Activated B cell treated with CpG ODN at 0.5 μM for 24 hours (primary cell): ENCODE results near the gene PREP. TPM values are rescaled to one million over a fixed set of nuclear protein-coding genes. Genes with fewer than 3 reads are reported as not detected.

Experiments used
- ATAC-seq: fragments of 200-7000 bp; cut with Tn5 transposase; one replicate; pipeline ENCODE4 v1.10.0; 2021; ENCODE audit warnings: low read depth, mild to moderate bottlenecking, moderate library complexity
- CTCF ChIA-PET: fragments of 350-600 bp; sonication (Branson Sonifier 250); formaldehyde crosslinking; loops from one replicate; lab custom pipeline; 2021; ENCODE audit warnings: antibody characterized with exemption; lab: Charles Lee
- POLR2A ChIA-PET: fragments of 350-600 bp; sonication (Branson Sonifier 250); formaldehyde crosslinking; loops from one replicate; lab custom pipeline; 2021; ENCODE audit warnings: antibody characterized with exemption; lab: Charles Lee
- DNase-seq: peaks from one replicate; pipeline ENCODE4 v3.0.0; 2022
- H3K27ac Mint-ChIP-seq: one replicate; pipeline ENCODE4 v1.8.0; 2020; ENCODE audit warnings: mixed read lengths
- H3K27me3 Mint-ChIP-seq: one replicate; pipeline ENCODE4 v1.8.0; 2021; ENCODE audit warnings: mixed read lengths
- H3K36me3 Mint-ChIP-seq: one replicate; pipeline ENCODE4 v1.8.0; 2021; ENCODE audit warnings: low read depth, mixed read lengths
- H3K4me1 Mint-ChIP-seq: one replicate; pipeline ENCODE4 v1.8.0; 2021; ENCODE audit warnings: mixed read lengths
- H3K4me3 Mint-ChIP-seq: one replicate; pipeline ENCODE4 v1.8.0; 2020; ENCODE audit warnings: mild to moderate bottlenecking, mixed read lengths
- H3K9me3 Mint-ChIP-seq: one replicate; pipeline ENCODE4 v1.8.0; 2020; ENCODE audit warnings: mixed read lengths
- intact Hi-C: fragments of 100-400 bp; cut with micrococcal nuclease; formaldehyde crosslinking; loops from one replicate; pipeline ENCODE4 v1.15.1; 2024
- total RNA-seq: library from RNA; stranded (reverse); gene quantifications from 2 replicates; pipeline ENCODE4 v1.2.3, GENCODE V29; 2022
- TF ChIP-seq, protein P1 (sequence below): fragments of 200-600 bp; IDR thresholded peaks from one replicate; pipeline ENCODE4 v1.8.0; 2022; ENCODE audit warnings: antibody characterized with exemption, mild to moderate bottlenecking

The PREP gene
- total RNA-seq, 1 donor from 2014 or later, result 31.1 TPM

DNA sequence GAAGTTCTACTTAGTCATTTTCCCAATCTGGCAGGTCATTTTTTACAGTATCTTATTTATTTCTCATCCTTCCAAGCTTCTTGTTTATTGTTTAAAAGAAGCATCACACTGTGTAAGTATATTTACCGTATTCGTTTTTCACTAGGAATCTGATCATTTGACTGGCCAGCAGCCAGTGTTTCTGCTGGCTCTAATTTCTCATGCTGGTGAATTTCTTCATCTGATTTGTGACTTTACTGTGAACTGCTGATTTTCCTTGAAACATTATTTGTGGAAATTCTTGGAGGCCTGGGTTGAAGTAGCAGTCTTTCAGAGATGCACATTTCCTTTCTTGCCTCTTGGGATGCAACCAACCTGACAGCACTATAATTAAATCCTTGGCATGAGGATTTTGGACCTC, 65.9 kb downstream of the PREP start:
- POLR2A ChIA-PET, result no interaction called here
- CTCF ChIA-PET, result no interaction called here

GRCh38 chr6:105332576-105332975, 70.3 kb downstream of the PREP start:
- TF ChIP-seq, protein P1, sequence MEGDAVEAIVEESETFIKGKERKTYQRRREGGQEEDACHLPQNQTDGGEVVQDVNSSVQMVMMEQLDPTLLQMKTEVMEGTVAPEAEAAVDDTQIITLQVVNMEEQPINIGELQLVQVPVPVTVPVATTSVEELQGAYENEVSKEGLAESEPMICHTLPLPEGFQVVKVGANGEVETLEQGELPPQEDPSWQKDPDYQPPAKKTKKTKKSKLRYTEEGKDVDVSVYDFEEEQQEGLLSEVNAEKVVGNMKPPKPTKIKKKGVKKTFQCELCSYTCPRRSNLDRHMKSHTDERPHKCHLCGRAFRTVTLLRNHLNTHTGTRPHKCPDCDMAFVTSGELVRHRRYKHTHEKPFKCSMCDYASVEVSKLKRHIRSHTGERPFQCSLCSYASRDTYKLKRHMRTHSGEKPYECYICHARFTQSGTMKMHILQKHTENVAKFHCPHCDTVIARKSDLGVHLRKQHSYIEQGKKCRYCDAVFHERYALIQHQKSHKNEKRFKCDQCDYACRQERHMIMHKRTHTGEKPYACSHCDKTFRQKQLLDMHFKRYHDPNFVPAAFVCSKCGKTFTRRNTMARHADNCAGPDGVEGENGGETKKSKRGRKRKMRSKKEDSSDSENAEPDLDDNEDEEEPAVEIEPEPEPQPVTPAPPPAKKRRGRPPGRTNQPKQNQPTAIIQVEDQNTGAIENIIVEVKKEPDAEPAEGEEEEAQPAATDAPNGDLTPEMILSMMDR, result no peak
- ATAC-seq, result no peak
- Mint-ChIP-seq H3K4me1 (no peaks in the 10 kb centered on the region), H3K27ac (no peak overlapping the region), H3K36me3 (peaks cover 81% of the 10 kb centered on the region), H3K27me3 (no peaks in the 10 kb centered on the region), H3K4me3 (no peak overlapping the region), H3K9me3 (no peaks in the 10 kb centered on the region)
- no peak for DNase-seq
- CTCF ChIA-PET, result no interaction called here
- POLR2A ChIA-PET, result no interaction called here
- intact Hi-C loops, result no loop called here

More for the DNA sequence above, 65.9 kb downstream of the PREP start:
- H3K27me3 Mint-ChIP-seq, result no peaks in the 10 kb centered on the region
- H3K4me1 Mint-ChIP-seq, result no peaks in the 10 kb centered on the region
- DNase-seq (no peak), ATAC-seq (no peak)
- no peak overlapping the region for H3K4me3 Mint-ChIP-seq
- no peaks in the 10 kb centered on the region for H3K9me3 Mint-ChIP-seq
- intact Hi-C loops, result no loop called here
- peaks cover 75% of the 10 kb centered on the region for H3K36me3 Mint-ChIP-seq
- TF ChIP-seq, protein P1, result no peak
- H3K27ac Mint-ChIP-seq, result no peak overlapping the region

GRCh38 chr6:105331927-105332326, 71.0 kb downstream of the PREP start:
- ChIA-PET CTCF (no interaction called here), POLR2A (no interaction called here)
- Mint-ChIP-seq H3K27ac (no peak overlapping the region), H3K4me1 (no peaks in the 10 kb centered on the region), H3K36me3 (peaks cover 81% of the 10 kb centered on the region), H3K9me3 (no peaks in the 10 kb centered on the region), H3K4me3 (no peak overlapping the region), H3K27me3 (no peaks in the 10 kb centered on the region)
- intact Hi-C loops, result no loop called here
- ATAC-seq (no peak), DNase-seq (no peak)
- TF ChIP-seq, protein P1, result no peak

- no peak for DNase-seq
- Mint-ChIP-seq H3K9me3 (no peaks in the 10 kb centered on the region), H3K36me3 (peaks cover 82% of the 10 kb centered on the region), H3K27me3 (no peaks in the 10 kb centered on the region), H3K4me3 (no peak overlapping the region), H3K4me1 (no peaks in the 10 kb centered on the region), H3K27ac (no peak overlapping the region)
- POLR2A ChIA-PET, result no interaction called here
- intact Hi-C loops, result no loop called here
- TF ChIP-seq, protein P1, result no peak
- CTCF ChIA-PET, result no interaction called here
- no peak for ATAC-seq
Measured at GRCh38 chr6:105330913-105331312, 72.0 kb downstream of the PREP start.

- ATAC-seq (no peak), DNase-seq (no peak)
- POLR2A ChIA-PET, result no interaction called here
- intact Hi-C loops, result no loop called here
- TF ChIP-seq, protein P1, result no peak
- Mint-ChIP-seq H3K4me3 (no peak overlapping the region), H3K36me3 (peaks cover 85% of the 10 kb centered on the region), H3K27me3 (no peaks in the 10 kb centered on the region), H3K4me1 (no peaks in the 10 kb centered on the region), H3K27ac (no peak overlapping the region), H3K9me3 (no peaks in the 10 kb centered on the region)
- CTCF ChIA-PET, result no interaction called here
Measured at GRCh38 chr6:105330364-105330763, 72.5 kb downstream of the PREP start.
